GM23338 (cell line): ENCODE measurements around the gene SZT2. TPM values are rescaled to one million over a fixed set of nuclear protein-coding genes. Genes with fewer than 3 reads are reported as not detected.

Source experiments
- ATAC-seq: fragments of 200-7000 bp; cut with Tn5 transposase; 3 replicates; pipeline ENCODE4 v1.9.1; 2020
- DNase-seq: peaks from one replicate; pipeline ENCODE4 v3.0.0-alpha.2; 2015; ENCODE audit warnings: low spot score
- H2AFZ ChIP-seq: fragments of 200-600 bp; sonication (generic); 2 replicates; pipeline ENCODE4 v1.8.0; 2016; ENCODE audit warnings: antibody characterized with exemption, mild to moderate bottlenecking, moderate library complexity
- H3F3A ChIP-seq: fragments of 200-600 bp; sonication (generic); replicated peaks from 2 replicates; pipeline ENCODE4 v1.8.0; 2017; ENCODE audit warnings: antibody characterized with exemption, mixed run types, low read depth
- H3K27ac ChIP-seq: fragments of 200-600 bp; sonication (generic); 2 replicates; pipeline ENCODE4 v1.6.1; 2016; ENCODE audit warnings: low read depth
- H3K27me3 ChIP-seq: fragments of 200-600 bp; sonication (generic); 2 replicates; pipeline ENCODE4 v1.8.0; 2016; ENCODE audit warnings: mild to moderate bottlenecking, mixed run types, moderate library complexity; ENCODE audit not compliant: insufficient read depth
- H3K36me3 ChIP-seq: fragments of 200-600 bp; sonication (generic); 2 replicates; pipeline ENCODE4 v1.8.0; 2016; ENCODE audit warnings: mild to moderate bottlenecking; ENCODE audit not compliant: insufficient read depth
- H3K4me1 ChIP-seq: fragments of 200-600 bp; sonication (generic); 2 replicates; pipeline ENCODE4 v1.8.0; 2016; ENCODE audit warnings: mild to moderate bottlenecking, moderate library complexity; ENCODE audit not compliant: insufficient read depth
- H3K4me2 ChIP-seq: fragments of 200-600 bp; sonication (generic); 2 replicates; pipeline ENCODE4 v1.7.1; 2017; ENCODE audit warnings: mixed run types
- H3K4me3 ChIP-seq: fragments of 200-600 bp; sonication (generic); 2 replicates; pipeline ENCODE4 v1.6.1; 2016; ENCODE audit warnings: mixed run types
- H3K79me2 ChIP-seq: fragments of 200-600 bp; sonication (generic); replicated peaks from 2 replicates; pipeline ENCODE4 v1.8.0; 2017; ENCODE audit warnings: mild to moderate bottlenecking; ENCODE audit not compliant: insufficient read depth
- H3K9me2 ChIP-seq: fragments of 200-600 bp; sonication (generic); 2 replicates; pipeline ENCODE4 v1.8.0; 2017; ENCODE audit not compliant: insufficient read depth
- H4K20me1 ChIP-seq: fragments of 200-600 bp; sonication (generic); replicated peaks from 2 replicates; pipeline ENCODE4 v1.8.0; 2017; ENCODE audit warnings: mild to moderate bottlenecking; ENCODE audit not compliant: insufficient read depth
- H3K27ac Mint-ChIP-seq: 2 replicates; pipeline ENCODE4 v1.8.0; 2020; ENCODE audit warnings: inconsistent platforms, mild to moderate bottlenecking, moderate library complexity, mixed read lengths
- H3K27me3 Mint-ChIP-seq: 3 replicates; pipeline ENCODE4 v1.8.0; 2022; ENCODE audit warnings: low read depth, mild to moderate bottlenecking, moderate library complexity, mixed read lengths, inconsistent platforms; ENCODE audit not compliant: insufficient read depth, poor library complexity
- H3K36me3 Mint-ChIP-seq: 3 replicates; pipeline ENCODE4 v1.8.0; 2021; ENCODE audit warnings: low read depth, mild to moderate bottlenecking, inconsistent platforms, moderate library complexity, mixed read lengths
- H3K4me1 Mint-ChIP-seq: 3 replicates; pipeline ENCODE4 v1.8.0; 2020; ENCODE audit warnings: mild to moderate bottlenecking, inconsistent platforms, mixed read lengths
- H3K4me3 Mint-ChIP-seq: 3 replicates; pipeline ENCODE4 v1.8.0; 2021; ENCODE audit warnings: moderate library complexity, mild to moderate bottlenecking, inconsistent platforms, mixed read lengths
- H3K9me3 Mint-ChIP-seq: 3 replicates; pipeline ENCODE4 v1.8.0; 2020; ENCODE audit warnings: moderate library complexity, mild to moderate bottlenecking, inconsistent platforms, mixed read lengths
- CREB1 ChIP-seq: fragments of 250-450 bp; sonication (Bioruptor Pico); IDR thresholded peaks from 2 replicates; pipeline ENCODE4 v1.5.0; 2020; ENCODE audit warnings: low read depth, mild to moderate bottlenecking, moderate library complexity
- CTCF ChIP-seq, 2 experiments: fragments of 200-600 bp in 1 of 2; sonication (generic) in 1 of 2; conservative IDR thresholded peaks; 2 replicates each; pipeline versions ENCODE4 v1.5.1 to v1.6.1; 2016 to 2017; ENCODE audit warnings: antibody characterized with exemption in 2 of 2, low read depth in 2 of 2, mild to moderate bottlenecking in 2 of 2, moderate library complexity in 1 of 2
- EZH2 ChIP-seq: fragments of 200-600 bp; sonication (generic); IDR thresholded peaks from one replicate; pipeline ENCODE4 v1.8.0; 2017; ENCODE audit warnings: antibody characterized with exemption, mild to moderate bottlenecking, low read depth; ENCODE audit not compliant: unreplicated experiment
- EZH2phosphoT487 ChIP-seq: fragments of 200-600 bp; sonication (generic); IDR thresholded peaks from one replicate; pipeline ENCODE4 v1.8.1; 2018; ENCODE audit warnings: antibody characterized with exemption; ENCODE audit not compliant: unreplicated experiment
- NANOG ChIP-seq: IDR thresholded peaks from 2 replicates; pipeline ENCODE4 v1.6.1; 2016; ENCODE audit warnings: antibody characterized with exemption, borderline replicate concordance
- POLR2AphosphoS5 ChIP-seq: IDR thresholded peaks from 2 replicates; pipeline ENCODE4 v1.6.1; 2016; ENCODE audit warnings: antibody characterized with exemption, low read depth
- REST ChIP-seq: IDR thresholded peaks from one replicate; pipeline ENCODE4 v1.6.1; 2018; ENCODE audit warnings: antibody characterized with exemption; ENCODE audit not compliant: unreplicated experiment
- STAT1 ChIP-seq: IDR thresholded peaks from one replicate; pipeline ENCODE4 v1.6.1; 2016; ENCODE audit warnings: antibody characterized with exemption; ENCODE audit not compliant: unreplicated experiment
- ZNF114 ChIP-seq: fragments of 250-450 bp; sonication (Bioruptor Pico); IDR thresholded peaks from 2 replicates; pipeline ENCODE4 v1.5.0; 2020; ENCODE audit warnings: mild to moderate bottlenecking, moderate library complexity
- ZNF331 ChIP-seq: fragments of 250-450 bp; sonication (Bioruptor Pico); IDR thresholded peaks from 2 replicates; pipeline ENCODE4 v1.5.0; 2020; ENCODE audit warnings: low read depth, mild to moderate bottlenecking, moderate library complexity
- polyA plus RNA-seq: library from polyadenylated mRNA; unstranded; fragments of >200 nt; fragmentation: Nextera tagmentation; extraction: Ambion mirVana; gene quantifications from 2 replicates; pipeline ENCODE4 v1.2.1, GENCODE V29; 2016
- total RNA-seq: library from RNA; depleted of rRNA; stranded (reverse); fragments of >200 nt; shearing (Covaris generic); gene quantifications from 2 replicates; pipeline ENCODE4 v1.2.3, GENCODE V29; 2014

The SZT2 gene
- total and polyA plus RNA-seq, 2 experiments from 2014 or later = 4.1 to 16.1 TPM

- TF ChIP-seq REST (no peak), EZH2phosphoT487 (no peak), NANOG (no peak), CREB1 (CRISPR knock-in tag) (no peak)
Observed at GRCh38 chr1:43426221-43426620, 36.5 kb downstream of the SZT2 start (continued).

- Histone ChIP-seq H3F3A (no peaks in the 10 kb centered on the region), H3K79me2 (no peaks in the 10 kb centered on the region), H3K36me3 (no peaks in the 10 kb centered on the region), H3K4me1 (no peaks in the 10 kb centered on the region), H3K4me3 (no peak overlapping the region), H3K4me2 (no peak overlapping the region), H4K20me1 (no peaks in the 10 kb centered on the region), H3K9me2 (no peaks in the 10 kb centered on the region), H3K27me3 (no peaks in the 10 kb centered on the region), H3K27ac (no peak overlapping the region), H2AFZ (no peak overlapping the region)
- no peak for DNase-seq
- Mint-ChIP-seq H3K27ac (no peak overlapping the region; the same call in 1 of the 2 replicates), H3K36me3 (peaks cover 49% of the 10 kb centered on the region), H3K4me3 (no peak overlapping the region), H3K9me3 (no peaks in the 10 kb centered on the region), H3K27me3 (peaks cover 2% of the 10 kb centered on the region), H3K4me1 (peaks cover 4% of the 10 kb centered on the region; the same call in 2 of the 3 replicates)
- TF ChIP-seq POLR2AphosphoS5 (no peak), CTCF (conservative IDR thresholded peaks at IDR 0.05; ENCODE audit: low read depth in 2 of 2) (no peak)
- no peak for ATAC-seq
Observed at GRCh38 chr1:43427524-43427923, 37.8 kb downstream of the SZT2 start.

- DNase-seq = no peak
- no peak overlapping the region for H3K27ac Mint-ChIP-seq
- H3K4me1 Mint-ChIP-seq = peaks cover under 1% of the 10 kb centered on the region; the same call in 1 of the 3 replicates
- H3K4me1 ChIP-seq = no peaks in the 10 kb centered on the region
- no peak for ATAC-seq
- H3K4me2 ChIP-seq = no peak overlapping the region
- H3K79me2 ChIP-seq = no peaks in the 10 kb centered on the region
- H2AFZ ChIP-seq = no peak overlapping the region
- H3K27me3 Mint-ChIP-seq = peaks cover 2% of the 10 kb centered on the region
- no peaks in the 10 kb centered on the region for H3F3A ChIP-seq
- H3K4me3 ChIP-seq = no peak overlapping the region
- H3K4me3 Mint-ChIP-seq = no peak overlapping the region
- H3K27me3 ChIP-seq = no peaks in the 10 kb centered on the region
- H3K36me3 Mint-ChIP-seq = peaks cover 49% of the 10 kb centered on the region
- no peaks in the 10 kb centered on the region for H3K9me3 Mint-ChIP-seq
- no peaks in the 10 kb centered on the region for H4K20me1 ChIP-seq
- H3K27ac ChIP-seq = no peak overlapping the region
- no peaks in the 10 kb centered on the region for H3K9me2 ChIP-seq
- H3K36me3 ChIP-seq = no peaks in the 10 kb centered on the region
- TF ChIP-seq CTCF (conservative IDR thresholded peaks at IDR 0.05; ENCODE audit: low read depth in 2 of 2) (no peak), STAT1 (no peak), EZH2 (no peak), NANOG (no peak), ZNF331 (CRISPR knock-in tag) (no peak), ZNF114 (CRISPR knock-in tag) (no peak)
Observed at GRCh38 chr1:43427941-43428340, 38.2 kb downstream of the SZT2 start.
